Stromal cell of bone marrow (primary cell): ENCODE data around the gene MCF2L.

ENCODE experiments used
- DNase-seq: peaks from one replicate; pipeline ENCODE4 v3.0.0-alpha.2; 2012; ENCODE audit warnings: low read depth

The MCF2L gene

DNA sequence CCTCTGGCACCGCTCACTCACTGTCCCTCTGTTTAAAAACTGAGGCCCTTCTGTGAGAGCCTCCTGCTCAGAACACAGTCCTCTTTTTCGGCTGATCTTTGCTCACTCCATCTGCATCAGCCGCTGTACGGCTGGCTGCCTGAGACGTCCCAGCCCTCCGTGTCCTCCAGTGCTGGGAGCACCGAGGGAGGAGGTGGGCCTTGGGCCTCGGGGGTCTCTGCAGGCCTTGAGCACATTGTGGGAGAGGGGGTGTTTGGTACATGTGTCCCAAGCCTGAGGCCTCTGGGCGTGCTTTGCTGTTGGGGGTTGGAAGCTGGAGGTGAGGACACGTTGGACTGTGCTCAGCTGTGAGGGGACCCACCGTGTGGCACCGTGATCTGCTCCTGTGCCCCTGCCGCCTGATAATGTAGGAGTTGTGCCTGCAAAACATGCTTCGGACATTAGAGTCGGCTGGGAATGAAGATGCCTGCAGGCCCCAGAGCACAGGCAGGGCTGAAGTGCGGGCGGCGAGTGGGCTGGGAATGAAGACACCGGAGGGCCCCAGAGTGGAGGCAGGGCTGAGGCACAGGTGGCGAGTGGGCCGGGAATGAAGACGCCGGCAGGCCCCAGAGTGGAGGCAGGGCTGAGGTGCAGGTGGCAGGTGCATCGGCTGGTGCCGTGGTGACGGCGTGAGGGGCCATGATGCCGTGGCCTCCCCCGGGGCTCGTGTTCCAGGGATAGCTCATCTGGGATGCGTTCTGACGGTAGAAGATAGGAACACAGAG, 30.6 kb downstream of the MCF2L start:
- DNase-seq, result no peak

DNA sequence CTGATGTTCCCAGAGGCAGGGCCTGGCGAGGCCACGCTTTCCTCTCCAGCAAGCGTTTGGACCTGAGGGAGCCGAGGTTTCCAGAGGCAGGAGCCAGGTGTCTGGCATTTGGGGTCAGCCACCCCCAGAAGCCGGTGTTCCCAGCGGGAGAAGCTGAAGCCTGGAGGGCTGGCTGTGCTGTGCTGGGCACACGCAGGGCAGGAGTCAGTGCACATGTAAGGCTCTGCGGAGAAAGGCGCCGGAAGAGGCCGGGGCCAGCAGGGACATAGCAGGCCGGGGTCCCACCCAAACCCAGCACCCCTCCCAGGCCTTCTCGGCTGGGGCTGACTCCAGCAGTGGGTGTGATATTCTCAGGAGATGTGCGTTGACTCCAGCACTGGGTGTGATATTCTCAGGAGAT, 31.6 kb downstream of the MCF2L start:
- DNase-seq, result no peak

DNA sequence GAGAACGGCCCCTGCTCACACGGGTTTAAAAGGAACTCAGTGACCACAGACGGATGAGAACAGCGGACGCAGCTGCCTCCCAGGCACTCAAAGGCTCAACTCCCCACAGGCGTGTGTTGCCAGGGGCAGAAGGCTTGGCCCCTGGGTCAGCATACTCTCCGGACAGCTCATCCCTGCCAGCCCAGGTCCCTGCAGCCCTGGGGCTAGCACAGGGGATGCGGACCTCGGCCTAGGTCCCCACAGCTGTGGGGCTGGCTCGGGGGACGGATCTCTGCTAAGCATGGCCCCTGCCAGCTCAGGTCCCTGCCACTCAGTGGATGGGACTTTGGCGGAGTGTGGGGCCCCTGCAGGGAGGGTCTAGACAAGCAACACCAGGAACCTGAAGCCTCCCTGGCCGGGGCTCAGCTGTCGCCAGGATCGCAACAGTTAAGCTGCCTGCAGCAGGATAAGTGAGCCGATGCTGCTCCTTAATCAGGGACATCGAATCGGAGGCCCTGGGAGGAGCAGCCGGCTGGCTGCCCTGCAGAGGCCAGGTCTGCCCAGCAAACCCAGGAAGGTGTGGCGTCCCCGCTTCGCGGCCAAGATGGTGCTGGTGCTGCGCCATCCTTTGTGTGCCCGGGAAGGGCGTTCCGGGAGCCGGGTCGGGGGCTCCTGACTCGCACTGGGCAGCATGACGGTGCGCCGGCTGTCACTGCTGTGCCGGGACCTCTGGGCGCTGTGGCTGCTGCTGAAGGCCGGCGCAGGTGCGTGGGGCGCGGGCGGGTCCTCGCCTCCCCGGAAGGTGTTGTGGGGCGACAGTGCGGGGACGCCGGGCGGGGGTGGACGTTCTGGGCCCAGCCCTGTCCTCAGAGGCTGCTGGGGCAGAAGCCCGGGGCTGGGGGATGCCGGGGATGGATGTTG, 32.5 kb downstream of the MCF2L start:
- DNase-seq, result no peak

DNA sequence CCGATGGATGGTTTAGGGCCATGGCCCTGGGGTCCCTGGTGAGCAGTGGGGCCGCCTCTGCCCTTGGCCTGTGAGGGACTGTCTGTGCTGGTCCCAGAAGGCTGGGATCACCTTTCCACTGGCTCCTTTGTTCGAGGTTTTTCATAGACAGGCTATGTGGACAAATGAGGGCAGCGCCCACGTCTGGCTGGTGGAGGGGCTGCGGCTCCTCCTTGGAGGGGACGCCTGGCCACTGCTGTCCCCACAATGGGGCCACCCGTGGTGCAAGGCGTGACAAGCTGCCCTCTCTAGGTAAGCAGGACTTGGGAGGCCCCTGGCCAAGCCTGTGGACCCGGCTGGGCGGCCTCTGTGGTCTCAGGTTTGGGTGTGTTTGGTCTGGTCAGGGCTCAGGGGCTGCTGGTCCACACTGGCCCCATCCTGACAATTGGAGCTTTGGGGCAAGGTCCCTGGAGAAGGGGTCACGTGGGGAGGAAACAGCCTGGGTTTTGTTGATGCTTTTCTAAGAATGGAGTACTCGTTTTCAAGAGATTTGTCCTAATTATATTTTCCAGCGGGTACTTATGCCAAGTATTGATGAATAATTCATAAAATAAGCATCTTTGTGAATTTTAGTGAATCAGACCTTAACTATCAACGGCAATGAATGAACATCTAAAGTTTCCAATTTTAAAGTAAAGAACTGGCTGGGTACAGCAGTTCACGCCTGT, 33.3 kb downstream of the MCF2L start:
- no peak for DNase-seq

DNA sequence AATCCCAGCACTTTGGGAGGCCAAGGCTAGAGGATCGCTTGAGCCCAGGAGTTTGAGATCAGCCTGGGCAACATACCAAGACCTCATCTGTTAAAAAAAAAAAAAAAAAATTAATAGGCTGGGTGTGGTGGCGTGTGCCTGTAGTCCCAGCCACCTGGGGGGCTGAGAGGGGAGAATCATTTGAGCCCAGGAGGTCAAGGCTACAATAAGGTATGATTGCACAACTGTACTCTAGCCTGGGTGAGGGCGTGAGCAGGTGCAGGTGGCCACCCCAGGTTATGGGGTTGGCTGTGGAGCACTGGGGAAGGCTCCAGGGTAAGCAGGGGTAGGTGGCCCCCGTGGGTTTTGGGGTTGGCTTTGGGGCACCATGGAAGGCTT, 33.9 kb downstream of the MCF2L start:
- DNase-seq, result no peak

DNA sequence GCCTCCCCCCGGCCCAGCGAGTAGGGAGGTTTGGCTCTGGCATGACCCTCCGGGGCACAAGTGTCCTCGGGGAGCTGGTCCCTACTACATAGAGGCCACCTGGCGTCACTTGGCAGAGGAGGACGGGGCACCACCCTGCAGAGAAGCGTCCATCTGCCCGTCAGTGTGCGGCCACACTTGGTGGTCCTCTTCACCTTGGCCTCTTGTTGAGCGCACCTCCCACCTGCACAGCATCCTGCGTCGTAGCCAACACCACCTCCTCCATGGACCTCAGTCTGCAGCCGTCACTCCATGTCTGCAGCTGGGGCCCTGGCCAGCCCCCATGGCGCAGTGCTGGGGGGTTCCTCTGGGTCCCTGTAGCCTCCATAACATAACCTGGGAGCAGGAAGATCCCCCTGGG, 35.1 kb downstream of the MCF2L start:
- no peak for DNase-seq

DNA sequence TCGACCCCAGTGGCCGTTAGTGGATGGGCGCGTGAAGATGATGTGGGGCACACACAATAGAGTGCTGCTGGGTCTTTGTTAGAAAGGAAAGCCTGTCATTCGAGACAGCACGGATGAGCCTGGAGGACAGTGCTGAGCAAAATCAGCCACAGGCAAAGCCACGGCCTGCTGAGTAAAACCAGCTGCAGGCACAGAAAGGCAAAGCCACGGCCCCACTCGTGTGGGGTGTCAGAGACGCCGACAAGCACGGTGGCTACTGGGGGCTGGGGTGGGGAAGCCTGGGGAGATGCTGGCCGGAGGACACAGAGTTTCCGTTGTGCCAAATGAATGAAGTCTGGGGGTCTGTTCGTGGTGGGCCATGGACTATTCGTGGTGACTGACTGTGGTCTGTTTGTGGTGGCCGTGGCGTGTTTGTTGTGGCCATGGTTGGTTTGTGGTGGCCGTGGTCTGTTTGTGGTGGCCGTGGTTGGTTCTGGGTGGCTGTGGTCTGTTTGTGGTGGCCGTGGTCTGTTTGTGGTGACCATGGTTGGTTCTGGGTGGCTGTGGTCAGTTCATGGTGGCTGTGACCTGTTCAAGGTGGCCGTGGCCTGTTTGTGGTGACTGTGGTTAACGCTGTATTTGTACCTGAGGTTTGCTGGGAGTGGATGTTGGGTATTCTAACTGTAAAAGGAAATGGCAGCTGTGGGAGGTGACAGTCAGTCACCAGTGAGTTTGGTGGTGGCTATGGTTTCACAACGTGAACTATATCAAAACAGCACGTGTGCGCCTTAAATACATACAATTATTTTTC, 36.3 kb downstream of the MCF2L start:
- DNase-seq, result no peak

DNA sequence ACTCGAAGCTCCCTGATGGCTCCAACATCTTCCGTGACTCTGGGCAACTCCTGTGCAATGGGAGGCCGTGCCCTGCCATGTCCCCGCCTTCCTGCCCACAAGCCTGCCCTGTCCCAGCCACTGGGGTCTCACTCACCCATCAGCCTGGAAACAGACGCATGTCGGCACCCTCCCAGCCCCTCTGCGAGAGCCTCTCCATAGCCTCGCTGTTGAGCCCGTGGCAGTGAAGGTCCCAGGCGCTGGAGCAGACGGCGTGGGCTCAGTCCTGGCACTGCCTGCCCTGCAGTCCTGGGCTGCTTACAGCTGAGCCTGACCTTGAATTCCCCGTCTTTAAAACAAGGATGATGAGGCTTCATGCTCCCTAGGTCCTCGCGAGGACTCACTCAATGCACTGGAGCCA, 37.0 kb downstream of the MCF2L start:
- DNase-seq, result no peak

DNA sequence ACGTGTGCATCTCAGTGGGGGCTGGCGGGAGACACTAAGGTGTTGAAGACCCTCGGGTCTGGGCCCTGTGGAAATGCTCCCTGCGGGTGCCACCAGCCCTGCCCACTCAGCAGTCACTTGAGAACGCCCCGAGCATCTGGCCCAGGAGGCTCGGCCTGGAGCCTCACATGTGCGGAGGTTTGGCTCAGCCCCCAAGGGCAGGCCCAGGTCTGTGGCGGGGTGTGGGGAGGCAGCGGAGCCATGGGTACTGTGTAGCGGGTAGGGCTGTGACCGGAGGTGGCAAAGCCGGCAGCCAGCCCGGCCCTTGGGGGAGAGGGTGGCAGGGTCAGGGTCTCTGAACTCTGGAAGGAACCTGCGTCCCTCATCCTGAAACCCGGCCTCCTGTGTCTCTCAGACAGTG, 37.6 kb downstream of the MCF2L start:
- no peak for DNase-seq

DNA sequence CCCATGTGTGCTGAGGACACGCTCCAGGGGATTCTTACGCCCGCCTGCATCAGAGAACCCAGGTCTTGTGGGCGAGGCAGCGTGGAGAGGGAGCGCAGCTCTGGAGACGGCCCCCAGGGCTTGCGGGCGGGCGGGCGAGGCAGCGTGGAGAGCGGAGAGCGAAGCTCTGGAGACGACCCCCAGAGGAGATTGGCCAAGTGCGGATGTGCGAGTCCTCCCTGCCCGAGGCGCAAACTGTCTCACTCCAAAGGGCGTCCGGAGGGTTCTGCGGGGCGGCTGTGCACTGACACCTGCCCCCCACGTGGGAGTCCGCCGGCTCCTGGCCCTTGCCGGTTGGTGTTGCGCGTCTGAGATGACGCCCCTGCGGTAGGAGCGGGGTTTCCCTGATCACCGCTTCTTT, 39.8 kb downstream of the MCF2L start:
- DNase-seq, result no peak

DNA sequence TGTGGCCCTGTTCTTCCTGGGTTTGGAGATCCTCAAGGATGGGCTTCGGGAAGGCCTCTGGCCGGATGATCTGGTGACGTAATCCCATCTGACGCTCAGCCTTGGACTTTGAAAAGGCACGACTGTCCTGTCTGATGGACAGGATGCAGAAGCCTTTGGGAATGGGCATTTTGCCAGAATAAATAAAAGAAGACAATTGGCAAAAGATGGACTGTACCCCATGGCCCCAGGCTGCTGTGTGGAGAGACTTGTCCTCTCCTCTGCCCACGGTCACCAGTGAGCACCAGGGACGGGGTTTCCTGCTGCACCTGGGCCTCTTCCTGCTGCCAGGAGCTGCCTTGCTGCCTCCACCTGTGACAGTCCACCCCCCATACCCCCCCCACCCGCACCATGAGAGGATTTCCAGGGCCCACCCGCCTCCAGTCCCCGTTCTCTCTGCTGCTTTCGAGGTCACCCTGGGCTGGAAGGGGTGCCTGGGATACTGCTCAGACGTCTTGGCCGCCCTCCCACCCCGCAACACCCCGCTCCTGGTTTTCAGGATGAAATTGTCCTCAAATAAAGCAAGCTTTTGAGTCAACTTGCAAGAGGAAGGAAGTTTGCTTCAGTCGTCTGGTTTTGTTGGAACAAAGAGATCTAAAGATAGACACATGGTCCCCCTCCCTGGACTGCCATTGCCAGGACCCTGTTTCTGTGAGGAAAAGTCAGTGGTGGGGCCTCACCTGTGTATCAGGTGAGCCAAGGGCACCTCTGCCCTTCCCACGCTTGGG, 40.9 kb downstream of the MCF2L start:
- no peak for DNase-seq

DNA sequence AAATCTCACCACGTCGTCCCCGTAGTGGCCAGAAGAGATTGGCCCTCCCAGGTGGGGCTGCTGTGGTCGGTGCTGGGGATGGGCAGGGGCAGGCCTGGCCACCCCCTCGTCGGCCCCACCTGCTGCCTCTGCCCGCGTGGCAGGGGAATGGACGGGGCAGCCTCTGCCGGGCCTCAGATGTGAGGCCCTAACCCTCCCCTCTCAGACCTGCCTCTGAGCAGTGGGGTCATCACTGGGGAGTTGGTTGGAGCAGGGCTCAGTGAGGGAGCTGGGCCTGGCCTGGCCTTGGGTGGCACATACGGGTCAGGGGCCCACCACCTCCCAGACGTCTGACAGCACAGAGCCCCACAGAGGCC, 41.5 kb downstream of the MCF2L start:
- no peak for DNase-seq

DNA sequence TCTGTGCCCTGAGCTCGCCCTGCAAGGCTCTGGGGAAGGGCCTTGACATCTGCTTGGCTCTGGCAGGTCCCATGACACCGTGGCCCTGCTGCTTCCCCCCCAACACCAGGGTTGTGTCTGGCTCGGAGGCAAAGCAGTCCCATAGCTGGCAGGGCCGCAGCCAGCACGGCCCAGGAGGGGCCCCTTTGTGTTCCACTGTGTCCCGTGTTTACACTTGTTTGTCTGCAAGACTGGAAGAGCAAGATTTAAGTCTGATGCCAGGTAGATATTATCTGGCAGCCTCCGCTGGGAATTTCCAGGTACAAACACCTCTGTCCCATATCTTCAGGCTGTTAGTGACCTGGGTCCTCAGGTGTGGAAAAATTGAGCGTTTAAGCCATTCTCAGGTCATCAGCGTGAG, 44.3 kb downstream of the MCF2L start:
- DNase-seq, result no peak

DNA sequence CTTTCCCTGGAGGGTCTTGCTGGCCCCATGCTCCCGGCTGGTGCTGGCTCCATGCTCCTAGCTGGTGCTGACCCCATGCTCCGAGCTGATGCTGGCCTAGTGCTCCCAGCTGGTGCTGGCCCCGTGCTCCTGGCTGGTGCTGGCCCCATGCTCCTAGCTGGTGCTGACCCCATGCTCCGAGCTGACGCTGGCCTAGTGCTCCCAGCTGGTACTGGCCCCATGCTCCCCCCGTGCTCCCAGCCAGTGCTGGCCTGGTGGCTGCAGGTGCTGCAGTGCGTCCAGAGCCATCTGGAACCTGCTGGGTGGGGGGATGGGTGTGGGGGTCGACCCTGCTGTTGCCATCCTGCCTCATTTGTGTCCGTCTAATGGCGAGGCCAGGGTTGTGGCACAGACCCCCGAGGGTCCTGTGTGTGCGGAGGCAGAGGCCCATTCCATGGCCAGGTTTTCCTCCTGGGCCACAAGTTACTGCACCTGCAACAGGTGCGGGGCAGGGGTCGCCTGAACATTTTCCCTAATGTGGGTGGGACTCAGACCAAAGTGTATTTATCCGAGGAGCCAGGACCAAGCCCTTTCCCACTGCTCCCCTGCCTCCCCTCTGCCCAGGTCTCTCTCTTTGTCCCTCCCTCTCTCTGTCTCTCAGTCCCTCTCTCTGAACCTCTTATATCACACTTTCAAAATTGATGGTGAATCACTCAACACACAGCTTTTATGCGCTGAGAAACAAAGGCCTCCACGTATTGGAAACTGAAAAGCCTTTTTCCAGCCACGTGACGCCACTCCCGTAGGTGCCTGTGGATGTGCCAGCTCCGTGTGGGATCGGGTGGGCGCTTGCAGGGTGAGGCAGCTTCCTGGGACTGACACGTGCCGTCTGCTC, 45.1 kb downstream of the MCF2L start:
- no peak for DNase-seq

DNA sequence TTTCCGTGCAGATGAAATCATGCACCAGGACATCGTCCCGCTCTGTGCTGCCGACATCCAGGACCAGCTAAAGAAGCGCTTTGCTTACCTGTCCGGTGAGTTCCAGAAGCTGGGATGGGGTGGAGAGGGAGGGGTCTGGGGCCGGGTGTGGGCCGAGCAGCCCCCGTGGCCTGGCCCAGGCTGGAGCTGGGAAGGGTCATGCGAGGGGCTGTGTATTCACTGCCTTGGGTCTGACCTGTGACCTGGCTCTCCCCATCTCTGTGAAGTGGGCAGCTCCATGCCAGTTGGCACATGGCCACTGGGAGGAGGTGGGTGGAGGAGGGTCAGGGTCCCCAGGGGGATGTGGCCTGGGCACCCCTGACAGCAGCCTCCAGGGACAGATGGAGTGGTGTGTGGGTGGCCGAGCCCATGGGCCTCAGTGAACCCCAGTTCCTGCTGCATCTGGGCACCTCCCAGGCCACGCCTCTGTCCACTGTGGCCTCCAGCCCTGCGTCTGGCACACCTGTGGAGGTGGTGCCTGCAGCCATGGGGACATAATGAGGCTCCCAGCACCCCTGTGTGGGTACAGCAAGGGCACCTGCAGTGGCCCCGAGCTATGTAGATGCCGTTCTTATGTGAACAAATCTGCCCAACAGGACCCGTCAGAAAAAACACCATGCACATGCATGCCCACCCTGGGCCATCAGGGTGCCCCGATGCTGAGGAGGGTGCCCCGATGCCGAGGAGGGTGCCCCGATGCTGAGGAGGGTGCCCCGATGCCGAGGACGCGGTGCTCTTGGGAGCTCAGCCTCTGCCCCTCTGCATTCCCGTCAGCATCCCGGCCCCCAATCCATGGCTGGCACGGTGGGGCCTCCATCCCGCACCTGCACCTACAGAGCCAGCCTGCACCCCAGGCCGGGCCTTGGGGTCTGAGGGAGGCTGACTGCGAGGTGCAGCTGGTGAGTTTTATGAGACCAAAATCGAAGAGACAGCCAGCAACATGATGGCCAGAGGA, 46.0 kb downstream of the MCF2L start:
- DNase-seq, result no peak

DNA sequence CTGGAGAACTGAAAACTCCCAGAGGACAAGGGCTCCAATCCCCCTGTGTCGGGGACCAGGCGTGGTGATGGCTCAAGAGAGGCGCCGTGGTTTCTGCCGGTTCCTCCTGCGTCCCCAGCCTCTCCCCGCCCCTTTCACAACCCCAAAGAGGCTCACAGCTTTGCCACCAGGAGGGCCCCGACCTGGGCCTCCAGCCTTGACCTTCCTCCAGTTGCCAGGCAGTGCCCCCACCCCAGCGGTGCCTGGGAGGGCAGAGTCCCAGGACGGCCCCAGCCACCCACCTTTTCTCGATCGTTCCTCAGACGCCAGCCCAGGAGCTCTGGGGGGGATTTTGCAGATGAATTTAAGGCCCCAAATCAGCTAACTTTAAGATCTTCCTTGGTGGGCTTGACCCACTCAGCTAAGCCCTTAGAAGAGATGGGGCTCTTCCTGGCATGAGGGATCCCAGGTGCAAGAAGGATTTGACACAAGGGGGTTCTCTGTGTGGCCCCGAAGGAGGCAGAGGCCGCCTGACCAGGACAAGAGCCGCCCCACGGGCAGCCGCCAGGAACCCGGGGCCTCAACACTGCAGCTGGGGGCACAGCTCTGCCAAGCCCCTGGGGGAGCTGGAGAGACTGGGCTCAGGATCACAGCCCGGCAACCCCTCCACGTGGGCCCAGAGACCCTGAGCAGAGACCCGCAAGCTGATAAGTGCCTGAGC, 47.0 kb downstream of the MCF2L start:
- DNase-seq, result no peak

DNA sequence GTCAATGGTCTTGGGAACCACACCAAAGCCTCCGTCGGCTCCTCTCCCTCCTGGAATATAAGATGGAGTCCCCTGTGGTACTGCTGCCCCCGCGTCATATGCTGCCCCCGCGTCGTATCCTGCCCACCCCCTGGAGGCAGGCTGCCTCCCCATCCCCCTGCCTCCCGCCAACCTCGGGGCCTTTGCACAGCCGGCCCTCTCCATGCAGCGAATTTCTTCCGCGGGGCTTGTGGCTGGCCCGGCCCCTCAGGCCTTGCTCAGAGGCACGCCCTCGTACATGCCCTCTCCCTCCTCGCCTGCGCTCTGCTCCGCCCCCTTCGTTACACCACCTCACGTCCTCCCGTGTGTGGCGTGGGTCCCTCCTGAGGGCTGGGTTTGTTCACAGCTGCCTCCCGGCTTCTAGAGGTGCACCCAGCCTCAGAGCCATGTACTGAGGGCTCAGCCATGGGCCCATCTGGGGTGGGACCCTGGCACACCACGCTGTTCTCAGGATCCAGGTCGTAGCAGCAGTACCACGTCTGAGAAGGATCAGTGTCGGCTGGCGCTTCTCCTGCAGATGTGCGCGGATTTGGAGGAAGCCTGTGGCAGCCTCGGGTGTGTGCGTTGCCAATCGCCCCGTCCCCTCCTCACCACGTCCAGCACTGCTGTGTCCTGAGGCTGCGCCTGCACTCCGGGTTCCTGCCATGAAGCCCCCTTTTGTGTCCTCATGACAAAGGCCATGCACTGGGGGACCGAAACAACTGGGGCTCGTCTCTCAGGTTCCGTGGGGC, 47.7 kb downstream of the MCF2L start:
- no peak for DNase-seq
